LNCAP (cell line): ENCODE results near the gene EPN1.

Source experiments
- CTCF ChIP-seq: fragments of 450-650 bp; IDR thresholded peaks from 2 replicates; pipeline ENCODE4 v1.5.1; 2017; ENCODE audit warnings: mild to moderate bottlenecking

Gene EPN1

GRCh38 chr19:55700813-55701212, 25.8 kb downstream of the EPN1 start:
- TF ChIP-seq CTCF = no peak

DNA sequence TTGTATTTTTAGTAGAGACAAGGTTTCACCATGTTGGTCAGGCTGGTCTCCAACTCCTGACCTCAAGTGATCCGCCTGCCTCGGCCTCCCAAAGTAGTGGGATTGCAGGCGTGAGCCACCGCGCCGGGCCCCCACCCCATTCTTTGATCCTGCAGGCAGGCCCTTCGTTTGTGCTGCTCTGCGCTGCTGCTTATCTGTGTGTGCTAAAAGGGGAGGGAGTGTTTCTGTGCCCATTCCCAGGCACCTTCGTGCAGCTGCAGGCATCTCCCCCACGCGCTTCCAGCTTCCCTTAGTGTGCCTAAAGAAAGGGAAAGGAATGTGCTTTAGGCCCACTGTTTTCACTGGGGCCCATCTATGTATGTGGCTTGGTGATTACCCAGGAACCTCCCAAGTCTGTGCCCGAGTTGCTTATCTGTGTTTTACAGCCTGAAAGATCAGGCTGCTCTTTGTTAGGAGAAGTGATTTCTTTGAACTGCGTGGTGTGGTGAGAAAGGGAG, 27.2 kb downstream of the EPN1 start:
- TF ChIP-seq CTCF = no peak

- peak; percentile 52 for TF ChIP-seq CTCF
Measured at GRCh38 chr19:55703790-55704215, 28.8 kb downstream of the EPN1 start.

DNA sequence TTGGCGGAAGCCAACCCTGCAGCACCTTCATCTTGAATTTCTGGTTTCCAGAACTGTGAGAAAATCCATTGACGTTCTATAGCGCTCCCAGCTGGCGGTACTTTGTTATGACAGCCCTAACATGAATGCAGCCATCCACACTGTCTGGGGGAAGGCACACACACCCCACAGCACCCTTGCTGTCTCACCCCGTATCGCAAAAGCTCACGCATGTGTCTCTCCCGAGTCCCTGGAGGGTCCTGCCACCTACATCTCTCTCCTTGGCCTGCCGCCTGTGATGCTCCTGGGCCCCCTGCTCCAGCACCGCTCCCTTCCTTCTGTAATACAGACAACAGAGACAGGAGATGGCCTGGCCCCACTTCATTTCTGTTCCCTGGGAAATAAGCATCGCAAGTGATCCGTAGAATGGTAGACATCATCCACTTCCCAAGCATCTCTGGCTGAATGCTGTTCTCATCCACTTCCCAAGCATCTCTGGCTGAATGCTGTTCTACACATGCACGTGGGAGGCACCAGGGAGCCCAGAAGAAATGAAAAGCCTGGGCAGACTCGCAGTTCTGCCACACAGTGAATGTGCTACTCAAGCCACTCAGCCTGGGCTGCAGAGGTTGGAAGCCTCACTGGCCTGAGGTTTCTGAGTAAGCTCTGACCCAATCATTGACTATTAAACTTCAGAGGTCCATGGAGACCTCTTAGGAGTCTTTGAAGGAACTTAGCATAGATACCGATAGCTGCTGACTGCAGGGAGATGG, 29.6 kb downstream of the EPN1 start:
- no peak for TF ChIP-seq CTCF

- no peak for TF ChIP-seq CTCF
Measured at GRCh38 chr19:55705972-55706371, 30.9 kb downstream of the EPN1 start.

DNA sequence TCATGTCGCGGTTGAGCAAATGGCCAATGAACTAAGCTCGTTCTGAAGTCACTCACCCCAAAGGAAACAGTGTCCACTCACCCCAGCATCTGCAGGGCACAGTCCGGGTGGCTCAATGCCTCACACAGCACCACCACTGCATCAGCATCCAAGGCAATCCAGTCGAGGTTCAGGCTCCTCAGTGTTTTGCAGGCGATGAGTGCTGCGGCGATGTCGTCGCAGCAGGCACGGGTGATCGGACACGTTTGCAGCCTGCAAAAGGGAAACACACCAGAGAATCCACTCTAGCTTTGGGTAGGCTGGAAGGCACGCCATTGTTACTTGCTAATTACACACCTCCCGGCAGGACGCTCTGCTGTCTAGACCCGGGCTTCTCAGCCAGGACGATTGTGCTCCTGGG, 36.7 kb downstream of the EPN1 start:
- no peak for TF ChIP-seq CTCF

GRCh38 chr19:55712804-55713631, 38.0 kb downstream of the EPN1 start:
- no peak for TF ChIP-seq CTCF
